Measurements from ENCODE around the gene SLC7A4. TPM values are rescaled to one million over a fixed set of nuclear protein-coding genes. Genes with fewer than 3 reads are reported as not detected.
"Not testable (repeated sequence)": the region's sequence is repeated elsewhere in the genome, so short reads cannot be mapped to it uniquely, and the experiment has no call there.

Gene SLC7A4
- total RNA-seq, 1 donor from 2014 or later: under 0.01 TPM

- no peaks in the 10 kb centered on the region for H3K36me3 ChIP-seq (ENCODE audit: control insufficient read depth, insufficient read depth, low read length)
- no peaks in the 10 kb centered on the region for H3K27me3 ChIP-seq (ENCODE audit: control insufficient read depth, insufficient read depth, low read length)
- DNase-seq (ENCODE audit: low read depth) (no peak), FAIRE-seq (no peak)
- H3K4me3 ChIP-seq (ENCODE audit: low read depth, low read length): no peak overlapping the region
- TF ChIP-seq CTCF (IDR thresholded peaks at IDR 0.05; ENCODE audit: insufficient read depth, low read length, severe bottlenecking): no peak
These were observed 21.8 kb upstream of the SLC7A4 start for GRCh38 chr22:21054046-21054713.

DNA sequence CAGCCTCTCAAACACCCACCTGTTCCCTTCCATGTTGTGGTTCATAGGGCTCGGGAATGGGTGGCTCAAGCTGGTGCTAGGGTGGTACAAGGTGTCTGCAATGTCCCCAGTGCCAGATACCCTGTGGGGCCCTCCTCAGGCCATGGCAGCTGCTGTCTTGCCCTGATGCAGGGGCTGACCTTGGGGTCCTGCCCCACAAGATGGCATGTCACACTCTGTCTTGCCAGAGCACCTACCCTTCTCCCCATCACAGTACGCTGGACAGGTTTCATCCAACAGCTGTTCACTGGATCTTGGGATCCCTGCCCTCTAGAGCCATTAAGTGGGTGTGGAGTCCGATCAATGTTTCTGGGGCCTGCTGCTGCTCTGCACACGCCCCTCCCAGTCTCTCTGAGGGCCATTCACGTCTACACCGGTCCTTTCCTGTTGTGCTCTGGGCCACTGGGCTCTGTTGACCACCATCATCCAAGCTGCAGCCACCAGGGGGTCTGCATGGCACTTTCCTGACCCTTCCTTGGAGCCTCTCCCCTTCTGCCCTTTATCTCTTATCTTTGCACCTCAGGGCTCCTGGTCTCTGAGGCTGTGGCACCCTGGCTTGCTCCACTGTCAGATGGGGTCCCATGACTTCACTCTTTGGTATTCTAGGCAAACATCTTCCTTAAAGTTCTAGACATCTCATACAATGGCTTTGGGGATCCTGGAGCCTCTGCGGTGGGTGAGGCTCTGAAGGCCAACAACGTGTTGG, 20.5 kb upstream of the SLC7A4 start:
- H3K4me3 ChIP-seq (ENCODE audit: low read depth, low read length): no peak overlapping the region
- DNase-seq (ENCODE audit: low read depth): no peak
- no peak for FAIRE-seq
- no peaks in the 10 kb centered on the region for H3K27me3 ChIP-seq (ENCODE audit: control insufficient read depth, insufficient read depth, low read length)
- H3K36me3 ChIP-seq (ENCODE audit: control insufficient read depth, insufficient read depth, low read length): no peaks in the 10 kb centered on the region
- no peak for TF ChIP-seq CTCF (IDR thresholded peaks at IDR 0.05; ENCODE audit: insufficient read depth, low read length, severe bottlenecking)

DNA sequence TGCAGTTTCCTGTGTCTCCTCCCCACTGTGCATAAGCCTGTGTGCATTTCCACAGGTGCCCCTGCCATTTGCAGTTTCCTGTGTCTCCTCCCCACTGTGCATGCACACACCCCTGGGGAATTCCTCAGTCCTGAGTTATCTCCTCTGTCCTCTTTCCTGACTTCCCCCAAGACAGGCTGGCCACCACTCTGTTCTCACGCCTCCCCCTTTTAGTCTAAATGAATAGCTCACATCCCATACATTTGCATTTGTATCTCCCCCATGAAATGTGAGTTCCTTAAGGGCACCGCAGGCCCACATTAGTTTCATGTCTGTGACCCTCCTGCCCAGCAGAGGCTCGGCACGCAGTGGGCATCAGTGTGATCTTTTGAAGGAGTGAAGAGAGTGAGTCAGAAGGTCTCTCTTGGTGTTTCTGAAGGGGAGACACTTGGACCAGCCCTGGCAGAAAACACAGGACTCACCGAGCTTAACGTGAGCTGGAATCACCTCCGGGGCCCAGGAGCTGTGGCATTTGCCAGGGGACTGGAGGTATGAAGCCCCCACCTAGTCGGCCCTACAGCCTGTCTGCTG, 19.6 kb upstream of the SLC7A4 start:
- TF ChIP-seq CTCF (IDR thresholded peaks at IDR 0.05; ENCODE audit: insufficient read depth, low read length, severe bottlenecking): no peak
- Histone ChIP-seq H3K27me3 (ENCODE audit: control insufficient read depth, insufficient read depth, low read length) (no peaks in the 10 kb centered on the region), H3K36me3 (ENCODE audit: control insufficient read depth, insufficient read depth, low read length) (no peaks in the 10 kb centered on the region), H3K4me3 (ENCODE audit: low read depth, low read length) (no peak overlapping the region)
- DNase-seq (ENCODE audit: low read depth) (no peak), FAIRE-seq (no peak)

GRCh38 chr22:21051145-21051830, 18.9 kb upstream of the SLC7A4 start:
- FAIRE-seq (peak; percentile 64), DNase-seq (ENCODE audit: low read depth) (no peak)
- Histone ChIP-seq H3K27me3 (ENCODE audit: control insufficient read depth, insufficient read depth, low read length) (no peaks in the 10 kb centered on the region), H3K36me3 (ENCODE audit: control insufficient read depth, insufficient read depth, low read length) (no peaks in the 10 kb centered on the region), H3K4me3 (ENCODE audit: low read depth, low read length) (no peak overlapping the region)
- no peak for TF ChIP-seq CTCF (IDR thresholded peaks at IDR 0.05; ENCODE audit: insufficient read depth, low read length, severe bottlenecking)

DNA sequence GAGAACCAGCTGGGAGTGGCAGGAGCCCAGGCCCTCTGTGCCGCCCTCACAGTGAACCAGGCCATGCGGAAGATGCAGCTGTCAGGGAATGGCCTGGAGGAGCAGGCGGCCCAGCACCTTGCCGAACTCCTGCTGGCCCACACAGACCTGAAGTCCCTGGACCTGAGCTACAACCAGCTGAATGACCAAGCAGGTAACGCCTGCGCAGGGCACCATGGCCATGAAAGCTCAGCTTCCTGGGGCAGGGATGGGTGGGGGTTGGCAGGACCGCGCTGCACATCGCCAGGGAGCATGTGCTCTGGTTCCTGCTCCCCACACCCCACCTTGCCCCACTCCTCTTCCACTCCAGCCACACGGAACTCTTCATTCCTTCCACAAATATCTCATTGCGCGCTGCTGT, 16.6 kb upstream of the SLC7A4 start:
- H3K27me3 ChIP-seq (ENCODE audit: control insufficient read depth, insufficient read depth, low read length); H3K36me3 ChIP-seq (ENCODE audit: control insufficient read depth, insufficient read depth, low read length); DNase-seq (ENCODE audit: low read depth); H3K4me3 ChIP-seq (ENCODE audit: low read depth, low read length): not testable (repeated sequence)
- FAIRE-seq: peak; percentile 99

DNA sequence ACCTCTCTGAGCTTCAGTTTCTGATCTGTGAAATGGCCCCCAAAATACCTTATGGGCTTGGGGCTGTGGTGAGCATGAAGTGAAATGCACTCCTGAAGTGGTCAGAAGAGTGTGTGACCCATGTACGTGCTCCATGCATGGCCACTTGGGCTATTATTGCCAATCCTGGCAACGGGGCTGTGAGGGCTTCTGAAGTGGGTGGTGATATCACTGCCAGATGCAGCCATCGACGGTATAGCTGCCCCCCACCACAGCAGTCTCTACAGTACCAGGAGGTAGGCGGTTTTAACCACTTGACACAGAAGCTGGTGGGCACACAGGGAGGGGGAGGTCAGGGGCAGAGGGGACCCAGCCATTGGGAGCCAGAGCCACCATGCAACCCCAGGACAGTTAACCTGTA, 16.1 kb upstream of the SLC7A4 start:
- not testable (repeated sequence) for H3K36me3 ChIP-seq (ENCODE audit: control insufficient read depth, insufficient read depth, low read length); H3K4me3 ChIP-seq (ENCODE audit: low read depth, low read length); H3K27me3 ChIP-seq (ENCODE audit: control insufficient read depth, insufficient read depth, low read length); FAIRE-seq; DNase-seq (ENCODE audit: low read depth)

Measured in bronchial epithelial cell (primary cell).